Neural cell (in vitro differentiated cells): ENCODE data around the gene PKHD1.

Experiments
- TF ChIP-seq, protein P1 (sequence below): fragments of 450-650 bp; IDR thresholded peaks from 2 replicates; pipeline ENCODE4 v1.5.1; 2014; ENCODE audit warnings: antibody characterized with exemption, mild to moderate bottlenecking, moderate library complexity; ENCODE audit not compliant: poor library complexity, severe bottlenecking
- TF ChIP-seq, protein P2 (sequence below): IDR thresholded peaks from 2 replicates; pipeline ENCODE4 v1.6.1; 2012; ENCODE audit warnings: borderline replicate concordance

DNA sequence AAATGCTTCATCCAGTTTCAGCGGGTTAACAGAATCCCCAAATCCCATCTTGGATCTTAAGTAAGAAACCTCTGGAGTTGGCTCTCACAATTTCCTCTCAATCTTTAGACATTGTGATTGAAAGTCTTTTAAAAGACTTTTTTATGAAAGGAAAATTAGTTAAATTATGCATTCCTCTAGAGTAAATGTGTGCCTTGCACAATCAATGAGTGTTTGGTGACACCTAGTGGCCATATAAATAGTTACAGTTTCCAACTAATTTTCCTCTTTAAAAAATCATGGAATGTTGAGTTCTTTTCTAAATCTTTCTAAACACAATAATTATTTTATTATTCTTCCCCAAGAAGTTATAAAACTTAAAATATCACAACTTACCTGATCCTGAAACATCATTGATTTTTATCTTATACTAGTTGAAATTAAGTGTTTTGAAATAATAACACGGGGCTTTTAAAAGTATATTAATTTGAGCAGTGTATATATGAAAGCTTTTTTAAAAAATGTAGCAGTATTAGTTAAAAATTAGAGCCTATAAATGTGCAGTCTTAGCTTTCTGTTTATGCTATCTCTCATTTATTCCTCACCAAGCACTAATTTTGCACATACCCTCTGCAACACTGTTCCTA is 66.4 kb downstream of the PKHD1 start:
- TF ChIP-seq, protein P1, sequence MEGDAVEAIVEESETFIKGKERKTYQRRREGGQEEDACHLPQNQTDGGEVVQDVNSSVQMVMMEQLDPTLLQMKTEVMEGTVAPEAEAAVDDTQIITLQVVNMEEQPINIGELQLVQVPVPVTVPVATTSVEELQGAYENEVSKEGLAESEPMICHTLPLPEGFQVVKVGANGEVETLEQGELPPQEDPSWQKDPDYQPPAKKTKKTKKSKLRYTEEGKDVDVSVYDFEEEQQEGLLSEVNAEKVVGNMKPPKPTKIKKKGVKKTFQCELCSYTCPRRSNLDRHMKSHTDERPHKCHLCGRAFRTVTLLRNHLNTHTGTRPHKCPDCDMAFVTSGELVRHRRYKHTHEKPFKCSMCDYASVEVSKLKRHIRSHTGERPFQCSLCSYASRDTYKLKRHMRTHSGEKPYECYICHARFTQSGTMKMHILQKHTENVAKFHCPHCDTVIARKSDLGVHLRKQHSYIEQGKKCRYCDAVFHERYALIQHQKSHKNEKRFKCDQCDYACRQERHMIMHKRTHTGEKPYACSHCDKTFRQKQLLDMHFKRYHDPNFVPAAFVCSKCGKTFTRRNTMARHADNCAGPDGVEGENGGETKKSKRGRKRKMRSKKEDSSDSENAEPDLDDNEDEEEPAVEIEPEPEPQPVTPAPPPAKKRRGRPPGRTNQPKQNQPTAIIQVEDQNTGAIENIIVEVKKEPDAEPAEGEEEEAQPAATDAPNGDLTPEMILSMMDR, result peak; percentile 88
- TF ChIP-seq, protein P2, sequence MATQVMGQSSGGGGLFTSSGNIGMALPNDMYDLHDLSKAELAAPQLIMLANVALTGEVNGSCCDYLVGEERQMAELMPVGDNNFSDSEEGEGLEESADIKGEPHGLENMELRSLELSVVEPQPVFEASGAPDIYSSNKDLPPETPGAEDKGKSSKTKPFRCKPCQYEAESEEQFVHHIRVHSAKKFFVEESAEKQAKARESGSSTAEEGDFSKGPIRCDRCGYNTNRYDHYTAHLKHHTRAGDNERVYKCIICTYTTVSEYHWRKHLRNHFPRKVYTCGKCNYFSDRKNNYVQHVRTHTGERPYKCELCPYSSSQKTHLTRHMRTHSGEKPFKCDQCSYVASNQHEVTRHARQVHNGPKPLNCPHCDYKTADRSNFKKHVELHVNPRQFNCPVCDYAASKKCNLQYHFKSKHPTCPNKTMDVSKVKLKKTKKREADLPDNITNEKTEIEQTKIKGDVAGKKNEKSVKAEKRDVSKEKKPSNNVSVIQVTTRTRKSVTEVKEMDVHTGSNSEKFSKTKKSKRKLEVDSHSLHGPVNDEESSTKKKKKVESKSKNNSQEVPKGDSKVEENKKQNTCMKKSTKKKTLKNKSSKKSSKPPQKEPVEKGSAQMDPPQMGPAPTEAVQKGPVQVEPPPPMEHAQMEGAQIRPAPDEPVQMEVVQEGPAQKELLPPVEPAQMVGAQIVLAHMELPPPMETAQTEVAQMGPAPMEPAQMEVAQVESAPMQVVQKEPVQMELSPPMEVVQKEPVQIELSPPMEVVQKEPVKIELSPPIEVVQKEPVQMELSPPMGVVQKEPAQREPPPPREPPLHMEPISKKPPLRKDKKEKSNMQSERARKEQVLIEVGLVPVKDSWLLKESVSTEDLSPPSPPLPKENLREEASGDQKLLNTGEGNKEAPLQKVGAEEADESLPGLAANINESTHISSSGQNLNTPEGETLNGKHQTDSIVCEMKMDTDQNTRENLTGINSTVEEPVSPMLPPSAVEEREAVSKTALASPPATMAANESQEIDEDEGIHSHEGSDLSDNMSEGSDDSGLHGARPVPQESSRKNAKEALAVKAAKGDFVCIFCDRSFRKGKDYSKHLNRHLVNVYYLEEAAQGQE, result no peak
